Vagina (tissue), 2 donors: ENCODE measurements around the gene OBSCN. TPM values are rescaled to one million over a fixed set of nuclear protein-coding genes. Genes with fewer than 3 reads are reported as not detected.

Experiments
- DNase-seq, 2 donors: peaks; one replicate each; pipeline ENCODE4 v3.0.0-alpha.2; 2017; ENCODE audit errors: extremely low spot score in 2 of 2
- H3K27ac ChIP-seq: fragments of 200-600 bp; sonication (generic); one replicate; pipeline ENCODE4 v1.5.1; 2019
- H3K27me3 ChIP-seq: fragments of 200-600 bp; sonication (generic); one replicate; pipeline ENCODE4 v1.5.1; 2019
- H3K36me3 ChIP-seq, 2 donors: fragments of 200-600 bp; sonication (generic); one replicate each; pipeline ENCODE4 v1.5.1; 2017 to 2019
- H3K4me1 ChIP-seq: fragments of 200-600 bp; sonication (generic); one replicate; pipeline ENCODE4 v1.5.1; 2019
- H3K4me3 ChIP-seq, 2 donors: fragments of 200-600 bp; sonication (generic); 1 replicate in 1 of 2; 2 replicates in 1 of 2; pipeline ENCODE4 v1.5.1; 2016 to 2019
- H3K9me3 ChIP-seq: fragments of 200-600 bp; sonication (generic); one replicate; pipeline ENCODE4 v1.5.1; 2019
- POLR2A ChIP-seq, 2 donors: fragments of 450-650 bp; IDR thresholded peaks; one replicate each; pipeline ENCODE4 v1.6.1; 2017; ENCODE audit warnings: antibody characterized with exemption in 2 of 2, mild to moderate bottlenecking in 2 of 2, moderate library complexity in 2 of 2
- POLR2AphosphoS5 ChIP-seq, 2 donors: sonication (generic); formaldehyde crosslinking; IDR thresholded peaks; one replicate each; pipeline ENCODE4 v1.9.0; 2017; ENCODE audit warnings: antibody characterized with exemption in 2 of 2, mild to moderate bottlenecking in 2 of 2, low read depth in 1 of 2; ENCODE audit not compliant: insufficient read depth in 1 of 2
- intact Hi-C: fragments of 100-400 bp; cut with DNase I; formaldehyde crosslinking; loops from one replicate; pipeline ENCODE4 v1.15.1; 2023
- total RNA-seq: library from RNA; depleted of rRNA; stranded (reverse); fragments of >200 nt; gene quantifications from one replicate; pipeline ENCODE4 v1.2.3, GENCODE V29; 2016
- TF ChIP-seq, protein P1 (sequence below), 3 experiments: fragments of 450-650 bp in 2 of 3; fragments of 200-600 bp in 1 of 3; sonication (generic) in 1 of 3; IDR thresholded peaks; one replicate each; pipeline ENCODE4 v1.5.1; 2017 to 2019; ENCODE audit warnings: antibody characterized with exemption in 3 of 3, mild to moderate bottlenecking in 2 of 3, moderate library complexity in 2 of 3

The OBSCN gene
- total RNA-seq, 1 donor from 2014 or later = 35.8 TPM

- intact Hi-C loops = loop anchor here (2.0 to 10.0 kb wide), 2 partner anchors 23 to 79 kb away; partner anchors contain the start of genes ARF1 and GUK1
- Histone ChIP-seq H3K27me3 (no peaks in the 10 kb centered on the region), H3K9me3 (no peaks in the 10 kb centered on the region), H3K4me3 (no peak overlapping the region), H3K4me1 (peaks cover 50% of the 10 kb centered on the region), H3K36me3 (no peaks in the 10 kb centered on the region), H3K27ac (peak overlapping the region; percentile 99)
- DNase-seq = no peak
- no peak for TF ChIP-seq POLR2AphosphoS5 (IDR thresholded peaks at IDR 0.05; ENCODE audit: insufficient read depth in 1 of 2, low read depth in 1 of 2)
- TF ChIP-seq, protein P1, sequence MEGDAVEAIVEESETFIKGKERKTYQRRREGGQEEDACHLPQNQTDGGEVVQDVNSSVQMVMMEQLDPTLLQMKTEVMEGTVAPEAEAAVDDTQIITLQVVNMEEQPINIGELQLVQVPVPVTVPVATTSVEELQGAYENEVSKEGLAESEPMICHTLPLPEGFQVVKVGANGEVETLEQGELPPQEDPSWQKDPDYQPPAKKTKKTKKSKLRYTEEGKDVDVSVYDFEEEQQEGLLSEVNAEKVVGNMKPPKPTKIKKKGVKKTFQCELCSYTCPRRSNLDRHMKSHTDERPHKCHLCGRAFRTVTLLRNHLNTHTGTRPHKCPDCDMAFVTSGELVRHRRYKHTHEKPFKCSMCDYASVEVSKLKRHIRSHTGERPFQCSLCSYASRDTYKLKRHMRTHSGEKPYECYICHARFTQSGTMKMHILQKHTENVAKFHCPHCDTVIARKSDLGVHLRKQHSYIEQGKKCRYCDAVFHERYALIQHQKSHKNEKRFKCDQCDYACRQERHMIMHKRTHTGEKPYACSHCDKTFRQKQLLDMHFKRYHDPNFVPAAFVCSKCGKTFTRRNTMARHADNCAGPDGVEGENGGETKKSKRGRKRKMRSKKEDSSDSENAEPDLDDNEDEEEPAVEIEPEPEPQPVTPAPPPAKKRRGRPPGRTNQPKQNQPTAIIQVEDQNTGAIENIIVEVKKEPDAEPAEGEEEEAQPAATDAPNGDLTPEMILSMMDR (IDR thresholded peaks at IDR 0.05) = no peak
- no peak for TF ChIP-seq POLR2A (IDR thresholded peaks at IDR 0.05)
Measured at GRCh38 chr1:228163776-228164519, 43.9 kb upstream of the OBSCN start.

DNA sequence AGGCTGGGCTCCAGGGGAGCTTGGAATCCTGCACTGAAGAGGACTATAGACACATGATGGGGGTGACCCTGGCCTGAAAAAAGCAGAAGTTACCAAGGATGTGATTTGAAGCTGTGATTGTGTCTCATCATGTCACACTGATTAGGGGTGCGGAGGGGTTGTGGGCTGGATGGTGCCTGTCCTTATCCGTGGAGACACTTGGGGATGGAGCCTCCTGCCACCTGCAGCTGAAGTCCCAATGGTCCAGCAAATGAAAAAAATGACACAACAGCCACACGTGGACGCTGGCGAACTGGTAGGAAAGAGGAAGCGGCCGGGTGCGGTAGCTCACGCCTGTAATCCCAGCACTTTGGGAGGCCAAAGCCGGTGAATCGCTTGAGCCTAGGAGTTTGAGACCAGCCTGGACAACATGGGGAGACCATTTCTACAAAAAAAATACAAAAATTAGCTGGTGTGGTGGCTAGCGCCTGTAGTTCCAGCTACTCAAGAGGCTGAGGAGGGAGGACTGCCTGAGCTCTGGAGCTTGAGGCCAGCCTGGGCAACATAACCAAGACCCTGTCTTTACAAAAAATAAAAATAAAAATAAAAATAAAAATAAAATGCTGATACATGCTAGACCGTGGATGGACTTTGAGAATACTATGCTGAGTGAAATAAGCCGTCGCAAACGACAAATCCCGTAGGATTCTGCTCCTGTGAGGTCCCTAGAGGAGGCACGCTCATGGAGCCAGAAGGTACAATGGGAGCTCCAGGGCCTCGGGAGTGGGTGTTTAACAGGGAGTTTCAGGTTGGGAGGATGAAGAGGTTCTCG is 43.1 kb upstream of the OBSCN start:
- H3K4me3 ChIP-seq = peak overlapping the region; percentile 43 to 77
- peak overlapping the region; percentile 99 for H3K27ac ChIP-seq
- H3K4me1 ChIP-seq = peaks cover 50% of the 10 kb centered on the region
- no peaks in the 10 kb centered on the region for H3K27me3 ChIP-seq
- no peaks in the 10 kb centered on the region for H3K36me3 ChIP-seq
- intact Hi-C loops = loop anchor here (2.0 to 10.0 kb wide), 3 partner anchors 24 to 1343 kb away; partner anchors contain the start of genes ARF1, GUK1 and NUP133
- TF ChIP-seq, protein P1 (IDR thresholded peaks at IDR 0.05) = no peak
- peak in 1 of 2 donors; percentile 69 for TF ChIP-seq POLR2AphosphoS5 (IDR thresholded peaks at IDR 0.05; ENCODE audit: insufficient read depth in 1 of 2, low read depth in 1 of 2)
- no peak for TF ChIP-seq POLR2A (IDR thresholded peaks at IDR 0.05)
- H3K9me3 ChIP-seq = no peaks in the 10 kb centered on the region
- DNase-seq = no peak

GRCh38 chr1:228165372-228166169 is 42.3 kb upstream of the OBSCN start, which contains the start of gene IBA57:
Gene IBA57, plus strand, starts transcription at chr1:228165804. Its CDS starts 13 bp downstream, at chr1:228165817.
- TF ChIP-seq POLR2AphosphoS5 (IDR thresholded peaks at IDR 0.05; ENCODE audit: insufficient read depth in 1 of 2, low read depth in 1 of 2) (peak in 1 of 2 donors; percentile 66), POLR2A (IDR thresholded peaks at IDR 0.05) (peak in 1 of 2 donors; percentile 86)
- TF ChIP-seq, protein P1 (IDR thresholded peaks at IDR 0.05) = peak; percentile 65 to 90 (median 86)
- DNase-seq = peak in 1 of 2 donors; percentile 100
- peaks cover 50% of the 10 kb centered on the region for H3K4me1 ChIP-seq
- H3K27me3 ChIP-seq = no peaks in the 10 kb centered on the region
- no peaks in the 10 kb centered on the region for H3K36me3 ChIP-seq
- peak within 1 kb of the TSS; percentile 99 for H3K27ac ChIP-seq
- intact Hi-C loops = loop anchor here (2.0 to 10.0 kb wide), 3 partner anchors 25 to 1342 kb away; partner anchors contain the start of genes ARF1, GUK1 and NUP133
- H3K9me3 ChIP-seq = no peaks in the 10 kb centered on the region
- peak within 1 kb of the TSS; percentile 77 to 78 for H3K4me3 ChIP-seq

DNA sequence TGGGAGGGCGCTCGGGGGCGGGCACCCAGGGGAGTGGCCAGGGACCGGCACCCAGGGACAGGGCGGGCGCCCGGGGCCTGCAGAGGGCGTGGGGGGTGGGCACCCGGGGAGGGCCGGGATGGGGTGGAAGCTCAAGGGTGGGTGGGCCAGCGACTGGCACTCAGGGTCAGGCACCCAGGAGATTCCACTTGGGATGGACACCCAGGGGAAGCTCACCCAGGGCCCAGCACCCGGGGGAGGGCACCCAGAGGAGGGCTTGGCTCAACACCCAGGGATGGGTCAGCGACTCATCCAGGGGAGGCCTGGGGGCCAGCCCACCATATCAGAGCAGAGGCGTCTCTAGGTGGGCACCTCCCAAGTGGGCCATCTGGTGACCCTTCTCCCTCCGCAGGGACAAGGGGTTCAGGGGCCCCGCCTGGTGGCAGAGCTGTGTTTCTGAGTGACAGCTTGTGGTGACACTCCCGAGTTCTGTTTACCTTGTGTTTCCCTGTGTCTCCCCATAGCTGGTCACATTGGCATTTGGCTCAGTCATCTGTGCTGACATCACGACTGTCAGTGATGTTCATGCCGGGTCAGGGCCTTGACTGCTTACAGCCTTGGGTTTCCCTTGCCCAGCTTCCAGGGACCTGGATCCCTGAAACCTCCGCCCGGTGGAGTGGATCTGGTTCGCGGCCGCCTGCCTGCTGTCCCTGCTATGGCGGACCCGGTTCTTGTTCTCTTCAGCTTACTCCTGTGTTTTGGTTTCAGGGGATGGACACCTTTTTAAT is 41.5 kb upstream of the OBSCN start:
- no peak for TF ChIP-seq POLR2A (IDR thresholded peaks at IDR 0.05)
- TF ChIP-seq, protein P1 (IDR thresholded peaks at IDR 0.05) = peak in 1 of 3 experiments; percentile 43
- TF ChIP-seq POLR2AphosphoS5 (IDR thresholded peaks at IDR 0.05; ENCODE audit: insufficient read depth in 1 of 2, low read depth in 1 of 2) = peak in 1 of 2 donors; percentile 81
- Histone ChIP-seq H3K36me3 (no peaks in the 10 kb centered on the region), H3K4me3 (peak overlapping the region; percentile 77 to 78), H3K4me1 (peaks cover 46% of the 10 kb centered on the region), H3K9me3 (no peaks in the 10 kb centered on the region), H3K27ac (peak overlapping the region; percentile 99), H3K27me3 (no peaks in the 10 kb centered on the region)
- intact Hi-C loops = loop anchor here (5.0 to 10.0 kb wide), 2 partner anchors 82 to 1341 kb away; partner anchors contain the start of genes ARF1 and NUP133
- no peak for DNase-seq
